GM12864 (cell line): Measurements from ENCODE around the gene ENO2.
"Not testable (repeated sequence)": the region's sequence is repeated elsewhere in the genome, so short reads cannot be mapped to it uniquely, and the experiment has no call there.

Experiments used
- DNase-seq: peaks from one replicate; pipeline ENCODE4 v3.0.0-alpha.2; 2011; ENCODE audit warnings: low read depth
- H3K4me3 ChIP-seq: 2 replicates; pipeline ENCODE4 v1.5.1; 2011; ENCODE audit warnings: mild to moderate bottlenecking, low read depth, low read length, control low read depth
- CTCF ChIP-seq: IDR thresholded peaks from 2 replicates; pipeline ENCODE4 v1.5.1; 2011; ENCODE audit warnings: low read depth, mild to moderate bottlenecking, moderate library complexity, low read length, control low read depth, inconsistent platforms; ENCODE audit errors: missing control alignments

The ENO2 gene

GRCh38 chr12:6883252-6883651 lies 31.1 kb upstream of the ENO2 start:
- TF ChIP-seq CTCF = no peak
- DNase-seq = no peak
- no peak overlapping the region for H3K4me3 ChIP-seq

- no peak for TF ChIP-seq CTCF
- H3K4me3 ChIP-seq = no peak overlapping the region
- DNase-seq = no peak
Observed at GRCh38 chr12:6883683-6884082, 30.7 kb upstream of the ENO2 start.

- TF ChIP-seq CTCF = no peak
- no peak for DNase-seq
- no peak overlapping the region for H3K4me3 ChIP-seq
Observed at GRCh38 chr12:6884539-6884938, 29.8 kb upstream of the ENO2 start.

- DNase-seq, H3K4me3 ChIP-seq: not testable (repeated sequence)
Observed at GRCh38 chr12:6886206-6886999, 28.0 kb upstream of the ENO2 start.

- TF ChIP-seq CTCF = no peak
- no peak for DNase-seq
Observed at GRCh38 chr12:6887460-6887859, 26.9 kb upstream of the ENO2 start.

GRCh38 chr12:6888360-6888759 lies 26.0 kb upstream of the ENO2 start:
- H3K4me3 ChIP-seq = no peak overlapping the region
- DNase-seq = no peak
- no peak for TF ChIP-seq CTCF

More at GRCh38 chr12:6887460-6887859, 26.9 kb upstream of the ENO2 start:
- H3K4me3 ChIP-seq = no peak overlapping the region

GRCh38 chr12:6888794-6889193 lies 25.6 kb upstream of the ENO2 start:
- not testable (repeated sequence) for H3K4me3 ChIP-seq, DNase-seq

GRCh38 chr12:6889775-6890573 lies 24.4 kb upstream of the ENO2 start:
- H3K4me3 ChIP-seq, DNase-seq: not testable (repeated sequence)
